Dermis blood vessel endothelial cell (primary cell): Measurements from ENCODE around the gene HDHD3. TPM values are rescaled to one million over a fixed set of nuclear protein-coding genes. Genes with fewer than 3 reads are reported as not detected.
"Not testable (repeated sequence)": the region's sequence is repeated elsewhere in the genome, so short reads cannot be mapped to it uniquely, and the experiment has no call there.

Experiments used
- DNase-seq: peaks from one replicate; pipeline ENCODE4 v3.0.0; 2010
- total RNA-seq: library from RNA; depleted of rRNA; stranded (reverse); fragments of >200 nt; gene quantifications from 2 replicates; pipeline ENCODE4 v1.2.3, GENCODE V29; 2014

HDHD3 gene
- total RNA-seq: 5.6 and 8.3 TPM in 2 replicates

GRCh38 chr9:113376634-113377567 lies at the start of gene HDHD3:
TSS of gene HDHD3 (minus strand) at chr9:113376986. CDS start at chr9:113374354, 2,632 bp downstream.
- DNase-seq: peak; percentile 71

- DNase-seq: peak; percentile 32
Measured at GRCh38 chr9:113425072-113425471, 48.3 kb upstream of the HDHD3 start.

GRCh38 chr9:113421726-113422125 lies 44.9 kb upstream of the HDHD3 start:
- DNase-seq: no peak

- DNase-seq: no peak
Measured at GRCh38 chr9:113417370-113417769, 40.6 kb upstream of the HDHD3 start.

GRCh38 chr9:113416149-113416721 lies 39.4 kb upstream of the HDHD3 start:
- peak; percentile 24 for DNase-seq

GRCh38 chr9:113410207-113410864 lies 33.5 kb upstream of the HDHD3 start, which contains the start of the genes C9orf43 and POLE3:
TSS of gene C9orf43 (plus strand) at chr9:113410747. CDS start at chr9:113413494, 2,747 bp downstream.
TSS of gene POLE3 (minus strand) at chr9:113410675. CDS start at chr9:113410293, 382 bp downstream.
- DNase-seq: peak; percentile 98

- DNase-seq: no peak
Measured at GRCh38 chr9:113409883-113410206, 33.1 kb upstream of the HDHD3 start.

GRCh38 chr9:113409481-113409880 lies 32.7 kb upstream of the HDHD3 start:
- peak; percentile 13 for DNase-seq

- DNase-seq: peak; percentile 87
Measured at GRCh38 chr9:113406873-113407511, 30.2 kb upstream of the HDHD3 start.

GRCh38 chr9:113406353-113406752 lies 29.6 kb upstream of the HDHD3 start:
- DNase-seq: not testable (repeated sequence)

GRCh38 chr9:113403646-113404045 lies 26.9 kb upstream of the HDHD3 start:
- DNase-seq: no peak

- peak; percentile 99 for DNase-seq
Measured at GRCh38 chr9:113401027-113401792, 24.4 kb upstream of the HDHD3 start, which contains the start of gene ALAD. TSS of gene ALAD (minus strand) at chr9:113401284. CDS start at chr9:113393559, 7,725 bp downstream.

GRCh38 chr9:113399646-113400200 lies 22.9 kb upstream of the HDHD3 start:
- DNase-seq: no peak

- no peak for DNase-seq
Measured at GRCh38 chr9:113398796-113399195, 22.0 kb upstream of the HDHD3 start.

- DNase-seq: no peak
Measured at GRCh38 chr9:113397203-113397631, 20.4 kb upstream of the HDHD3 start.

GRCh38 chr9:113395000-113395861 lies 18.4 kb upstream of the HDHD3 start:
- no peak for DNase-seq

GRCh38 chr9:113393281-113393680 lies 16.5 kb upstream of the HDHD3 start:
- no peak for DNase-seq

GRCh38 chr9:113391917-113392316 lies 15.1 kb upstream of the HDHD3 start:
- no peak for DNase-seq

GRCh38 chr9:113390192-113390960 lies 13.6 kb upstream of the HDHD3 start:
- no peak for DNase-seq

- no peak for DNase-seq
Measured at GRCh38 chr9:113389451-113389850, 12.7 kb upstream of the HDHD3 start.
